Inflammatory macrophage treated with lipopolysaccharide for 1 hour (primary cell): ENCODE data around the gene GTF2F2.

Experiments
- DNase-seq, 2 donors: peaks; one replicate each; pipeline ENCODE4 v3.0.0-alpha.2; 2020 to 2022

Gene GTF2F2, protein sequence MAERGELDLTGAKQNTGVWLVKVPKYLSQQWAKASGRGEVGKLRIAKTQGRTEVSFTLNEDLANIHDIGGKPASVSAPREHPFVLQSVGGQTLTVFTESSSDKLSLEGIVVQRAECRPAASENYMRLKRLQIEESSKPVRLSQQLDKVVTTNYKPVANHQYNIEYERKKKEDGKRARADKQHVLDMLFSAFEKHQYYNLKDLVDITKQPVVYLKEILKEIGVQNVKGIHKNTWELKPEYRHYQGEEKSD

DNA sequence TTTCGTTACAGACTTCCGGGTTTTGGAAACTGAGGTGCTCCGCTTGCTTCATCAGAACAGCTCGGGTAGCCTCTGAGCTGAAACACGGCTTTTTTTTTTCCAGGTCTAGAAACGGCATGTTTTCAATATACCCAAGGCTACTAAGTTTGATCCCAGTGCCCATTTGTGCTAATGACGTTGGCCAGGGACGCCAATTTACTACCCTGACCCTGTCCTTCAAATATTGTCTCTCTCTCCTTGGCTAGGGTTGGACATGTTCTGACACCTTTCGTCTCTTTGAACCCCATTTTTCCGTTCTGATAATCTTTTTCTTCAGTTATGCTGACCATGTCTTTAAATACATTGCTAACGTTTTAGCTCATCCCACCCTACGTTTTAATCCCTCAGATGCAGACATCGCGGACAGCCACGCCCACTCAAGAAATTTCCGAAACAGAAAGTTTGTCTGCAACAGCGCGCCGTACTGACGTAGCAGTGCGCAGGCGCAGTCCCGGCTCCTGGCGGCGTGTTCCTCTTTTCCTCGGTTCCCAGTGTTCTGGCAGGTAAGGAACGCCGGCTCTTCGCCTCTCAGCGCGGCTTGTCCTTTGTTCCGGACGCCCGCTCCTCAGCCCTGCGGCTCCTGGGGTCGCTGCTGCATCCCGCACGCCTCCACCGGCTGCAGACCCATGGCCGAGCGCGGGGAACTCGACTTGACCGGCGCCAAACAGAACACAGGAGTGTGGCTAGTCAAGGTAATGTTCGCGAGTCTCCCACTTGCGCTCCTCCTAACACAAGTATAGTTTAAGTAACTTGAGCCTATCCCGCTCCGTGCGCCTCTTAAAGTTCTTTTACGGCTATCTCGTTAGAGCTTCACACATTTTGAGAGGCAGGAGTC lies at the start of gene GTF2F2:
Gene GTF2F2 (plus strand): TSS at position 520 of the 874 bp plus-strand sequence. CDS start 146 bp downstream, at position 666.
- peak; percentile 85 to 95 for DNase-seq

DNA sequence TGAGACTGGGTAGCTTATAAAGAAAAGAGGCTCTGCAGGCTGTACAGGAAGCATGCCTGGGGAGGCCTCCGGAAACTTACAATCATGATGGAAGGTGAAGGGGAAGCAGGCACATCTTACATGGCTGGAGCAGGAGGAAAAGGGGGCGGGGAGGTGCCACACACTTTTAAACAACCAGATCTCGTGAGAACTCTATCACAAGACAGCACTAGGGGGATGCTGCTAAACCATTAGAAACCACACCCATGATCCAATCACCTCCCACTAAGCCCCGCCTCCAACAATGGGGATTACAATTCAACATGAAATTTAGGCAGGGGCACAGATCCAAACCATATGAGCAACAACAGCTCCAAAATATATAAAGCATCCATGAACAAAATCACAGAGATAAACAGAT lies 46.5 kb upstream of the GTF2F2 start:
- no peak for DNase-seq

DNA sequence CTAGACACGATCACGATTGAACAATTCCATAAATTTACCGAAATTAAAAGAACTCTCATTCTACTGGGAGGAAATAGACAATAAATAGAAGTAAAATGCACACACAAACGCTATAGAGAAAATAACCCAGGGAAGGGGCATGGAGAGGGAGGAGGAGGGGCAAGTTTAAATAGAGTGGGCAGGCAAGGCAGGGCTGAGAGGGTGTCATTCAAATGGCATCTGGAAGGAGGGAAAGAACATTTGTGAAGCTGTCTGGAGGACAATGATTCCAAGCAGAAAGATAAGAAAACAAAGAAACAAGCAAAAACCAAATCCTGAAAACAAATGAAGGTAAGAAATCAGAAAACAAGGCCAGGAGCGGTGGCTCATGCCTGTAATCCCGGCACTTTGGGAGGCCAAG lies 45.6 kb upstream of the GTF2F2 start:
- no peak for DNase-seq

DNA sequence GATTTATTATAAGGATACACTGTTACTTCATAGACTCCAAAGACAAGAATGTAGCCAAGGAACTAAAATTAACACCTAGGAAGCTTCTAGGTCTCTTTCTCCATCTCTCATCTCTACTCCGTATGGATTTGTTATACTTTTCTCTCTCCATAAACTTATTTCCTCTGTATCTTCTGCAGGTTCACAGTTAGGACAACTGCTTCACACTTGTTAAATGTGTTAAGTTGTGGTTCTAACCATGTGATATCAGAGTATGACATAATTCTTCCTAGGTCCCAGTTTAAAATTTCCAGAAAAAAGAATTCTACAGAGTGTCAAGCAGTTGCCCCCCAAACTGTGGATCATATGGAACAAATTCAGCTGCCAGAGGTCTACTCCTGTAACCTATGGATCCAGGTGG lies 42.3 kb upstream of the GTF2F2 start:
- no peak for DNase-seq

DNA sequence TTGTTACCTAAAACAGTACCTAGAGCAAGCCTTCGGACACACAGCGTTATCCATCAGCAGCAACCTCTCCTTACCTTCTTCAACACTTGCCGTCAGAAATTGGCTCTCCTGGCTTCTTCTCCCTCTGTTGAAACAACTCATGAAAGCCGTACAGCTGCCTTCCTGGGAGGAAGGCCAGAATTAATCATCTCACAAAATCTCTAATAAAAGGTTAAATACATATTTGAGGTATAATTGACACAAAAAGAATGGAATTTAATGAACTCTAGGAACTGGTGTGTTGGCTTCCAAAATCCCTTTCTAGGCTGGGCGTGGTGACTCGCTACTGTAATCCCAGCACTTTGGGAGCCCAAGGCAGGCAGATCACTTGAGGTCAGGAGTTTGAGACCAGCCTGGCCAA lies 37.3 kb upstream of the GTF2F2 start:
- DNase-seq: no peak

DNA sequence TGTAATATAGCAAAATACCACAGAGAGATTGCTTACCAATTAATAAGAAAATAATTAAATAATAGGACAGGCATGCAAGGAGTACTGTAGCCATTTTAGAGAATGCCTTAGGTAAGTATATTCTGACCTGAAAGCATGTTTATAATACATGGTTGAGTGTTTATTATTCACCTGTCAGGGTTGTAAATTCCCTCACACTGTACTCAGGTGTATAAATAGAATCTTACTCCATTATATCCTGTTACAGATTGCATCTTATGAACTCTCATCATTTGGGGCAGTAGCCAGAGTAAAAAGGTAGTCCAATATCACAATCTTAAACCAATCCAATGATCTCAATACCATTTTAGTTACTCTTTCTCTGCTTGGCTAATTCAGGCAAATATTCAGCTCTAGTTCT lies 35.8 kb upstream of the GTF2F2 start:
- DNase-seq: no peak

DNA sequence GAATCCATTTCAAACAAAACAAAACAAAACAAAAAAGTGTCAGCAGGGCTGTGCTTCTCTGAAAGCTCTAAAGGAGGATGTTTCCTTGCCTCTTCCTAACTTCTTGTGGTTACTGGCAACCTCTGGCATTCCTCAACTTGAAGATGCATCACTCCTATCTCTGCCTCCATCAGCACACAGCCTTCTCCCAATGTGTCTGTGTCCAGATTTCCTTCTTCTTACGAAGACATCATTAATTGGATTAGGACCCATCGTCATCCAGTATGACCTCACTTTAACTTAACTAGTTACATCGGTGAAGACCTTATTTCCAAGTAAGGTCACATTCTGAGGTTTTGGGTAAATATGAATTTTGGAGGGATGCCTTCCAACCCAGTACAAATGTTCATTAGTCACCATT lies 33.8 kb upstream of the GTF2F2 start:
- no peak for DNase-seq

DNA sequence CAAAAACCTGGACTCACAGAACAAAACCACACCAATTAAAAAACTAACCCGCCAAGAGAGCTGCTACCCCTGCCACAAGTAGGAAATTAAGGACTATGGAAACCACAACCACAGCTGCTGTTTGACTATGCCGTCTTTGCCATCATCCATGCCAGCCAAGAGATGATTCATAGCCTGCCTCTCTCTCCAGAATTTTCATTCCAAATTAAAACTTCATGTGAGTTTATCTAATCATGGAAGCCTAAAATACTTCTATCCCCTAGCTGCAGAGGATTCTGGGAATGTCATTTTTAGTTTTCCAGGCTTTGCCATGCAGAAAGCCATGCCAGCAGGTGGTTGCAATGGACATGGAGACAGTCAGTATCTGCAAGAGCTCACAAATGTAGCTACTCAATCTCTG lies 27.6 kb upstream of the GTF2F2 start:
- DNase-seq: no peak

DNA sequence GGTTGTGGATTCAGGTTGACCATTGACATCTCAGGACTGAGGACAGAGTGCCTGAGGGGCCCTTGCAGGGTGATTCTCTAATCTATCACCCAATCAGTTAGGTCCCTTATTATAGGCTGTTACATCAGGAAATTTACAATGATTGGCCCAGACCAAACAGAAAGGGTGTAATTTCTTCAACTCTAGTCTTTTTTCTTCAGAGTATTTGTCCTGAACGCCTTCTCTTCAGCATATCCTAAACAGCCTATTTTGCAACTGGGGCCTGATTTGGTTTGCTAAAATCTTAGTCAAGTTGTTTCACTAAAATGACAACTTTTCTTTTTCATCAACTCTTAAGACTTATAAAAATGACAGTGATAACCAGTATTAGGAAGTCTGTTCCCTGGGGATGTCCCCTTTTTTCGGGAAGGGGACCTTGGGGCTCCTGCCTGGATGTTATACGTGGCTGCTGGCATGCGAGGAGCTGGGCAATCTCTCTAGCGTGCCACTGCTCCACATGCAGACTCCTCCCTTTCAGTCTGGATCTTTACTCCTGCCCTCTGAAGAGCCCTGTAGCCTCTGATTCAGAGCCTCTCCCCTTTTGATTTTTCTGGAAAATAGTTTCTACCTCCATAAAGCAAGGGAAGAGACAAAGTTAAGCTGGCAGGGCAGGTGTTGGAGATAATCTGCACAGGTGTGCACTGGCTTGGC lies 19.6 kb upstream of the GTF2F2 start:
- no peak for DNase-seq

DNA sequence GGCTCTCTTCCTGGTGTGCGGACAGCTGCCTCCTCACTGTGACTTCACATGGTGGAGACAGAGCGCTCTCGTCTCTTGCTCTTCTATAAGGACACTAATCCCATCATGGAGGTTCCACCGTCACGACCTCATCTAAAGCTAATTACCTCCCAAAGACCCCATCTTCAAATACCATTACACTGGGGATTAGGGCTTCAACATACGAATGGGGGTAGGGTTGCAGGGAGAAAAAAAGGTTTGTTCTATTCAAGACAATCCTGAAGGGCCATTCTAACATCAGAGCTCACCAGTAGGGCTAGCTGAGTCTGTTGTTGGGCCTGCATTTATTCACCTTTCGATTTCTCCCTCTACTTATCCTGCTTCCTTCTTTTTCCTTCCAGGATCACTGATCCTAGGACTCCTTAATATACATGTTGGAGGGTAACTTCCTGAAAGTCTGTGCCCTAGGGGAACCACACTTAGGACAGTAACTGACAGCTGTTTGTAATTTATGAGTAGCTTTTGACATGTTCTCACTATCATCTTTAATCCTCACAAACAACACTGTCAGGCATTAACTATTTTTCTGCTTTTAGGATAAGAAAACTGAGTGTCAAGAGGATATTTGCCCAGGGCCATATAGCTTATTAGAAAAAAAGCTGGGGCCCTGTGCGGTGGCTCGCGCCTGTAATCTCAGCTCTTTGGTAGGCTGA lies 18.8 kb upstream of the GTF2F2 start:
- no peak for DNase-seq

DNA sequence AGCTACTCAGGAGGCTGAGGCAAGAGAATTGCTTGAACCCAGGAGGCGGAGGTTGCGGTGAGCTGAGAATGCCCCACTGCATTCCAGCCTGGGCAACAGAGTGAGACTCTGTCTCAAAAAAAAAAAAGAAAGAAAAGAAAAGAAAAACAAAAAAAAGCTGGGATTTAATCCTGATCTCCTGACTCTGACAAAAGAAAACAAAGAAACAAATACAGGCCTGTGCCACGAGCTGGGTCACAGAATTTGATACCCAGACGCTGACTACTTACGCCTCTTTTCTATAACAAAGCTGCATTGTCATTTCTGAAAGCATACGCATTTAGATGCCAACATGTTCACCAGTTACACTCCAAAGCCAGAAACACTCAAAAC lies 18.2 kb upstream of the GTF2F2 start:
- no peak for DNase-seq

DNA sequence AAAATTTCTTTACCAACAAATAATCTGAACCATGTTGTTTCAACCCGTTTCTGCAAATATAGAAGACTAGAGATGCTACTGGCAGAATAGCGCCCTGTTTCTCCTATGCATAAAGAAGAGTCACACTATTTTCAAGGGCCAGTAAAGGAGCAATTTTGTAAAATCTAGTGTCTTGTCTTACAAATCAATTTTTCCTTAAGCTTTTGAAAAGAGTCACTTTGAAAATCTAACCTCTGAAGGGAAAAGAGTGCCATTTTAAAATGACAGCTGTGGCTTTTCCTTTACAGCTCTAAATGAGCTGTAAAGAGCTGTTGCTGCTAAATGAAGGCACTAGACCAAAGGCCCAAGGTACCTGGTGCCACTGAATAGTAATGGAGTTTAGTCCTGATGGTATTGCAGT lies 16.9 kb upstream of the GTF2F2 start:
- no peak for DNase-seq

DNA sequence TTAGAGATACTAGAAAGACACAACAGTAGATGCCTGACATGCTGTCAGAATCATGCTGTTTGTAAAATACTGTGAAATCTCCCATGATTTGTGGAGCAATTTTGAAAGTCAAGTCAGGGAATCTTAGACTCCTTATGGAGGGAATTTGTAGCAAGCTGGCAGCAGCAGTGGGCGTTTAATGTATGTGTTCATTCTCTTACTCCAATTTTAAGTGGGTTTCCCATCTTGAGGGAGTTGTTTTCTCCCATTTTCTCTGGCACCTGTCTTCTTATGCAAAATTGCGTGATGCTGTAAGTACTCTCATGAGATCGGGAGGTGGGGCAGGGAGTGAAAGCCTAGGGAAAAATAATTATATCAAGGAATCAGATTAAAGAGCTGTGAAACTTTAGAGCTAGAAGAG lies 16.0 kb upstream of the GTF2F2 start:
- DNase-seq: no peak

DNA sequence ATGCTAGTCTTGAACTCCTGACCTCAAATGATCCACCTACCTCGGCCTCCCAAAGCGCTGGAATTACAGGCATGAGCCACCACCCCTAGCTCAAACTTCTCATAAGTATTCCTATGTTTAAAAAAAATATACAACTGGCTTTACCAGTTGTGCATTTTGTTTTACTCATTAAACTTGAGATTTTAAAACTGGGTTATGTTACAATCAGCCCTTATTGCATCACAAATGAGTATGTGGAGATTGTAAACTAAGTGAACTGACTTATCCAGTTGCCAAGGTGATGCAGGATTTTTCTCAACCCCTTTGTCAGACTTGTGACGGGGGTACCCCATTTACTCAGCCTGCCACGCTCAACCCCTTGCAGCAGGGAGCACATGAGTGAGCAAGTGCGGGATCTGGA lies 14.4 kb upstream of the GTF2F2 start:
- DNase-seq: no peak

DNA sequence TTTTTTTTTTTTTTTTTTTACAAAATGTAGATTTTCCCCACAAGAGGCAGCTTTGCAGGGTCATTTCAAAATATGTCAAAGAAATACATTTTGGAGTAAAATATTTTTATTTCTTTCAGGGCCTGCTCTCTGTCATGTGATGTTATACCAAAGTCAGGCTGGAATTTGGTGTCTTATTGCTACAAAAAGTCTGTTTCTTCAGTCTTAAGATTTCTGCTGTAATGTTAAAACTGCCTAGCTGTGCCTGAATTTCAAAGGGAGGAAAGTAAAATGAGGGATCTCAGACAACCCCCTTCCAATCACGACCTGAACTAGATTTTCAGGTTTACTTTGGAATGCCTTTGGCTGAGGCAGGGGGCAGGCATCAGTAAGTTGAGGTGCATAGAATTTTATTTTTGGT lies 12.8 kb upstream of the GTF2F2 start:
- no peak for DNase-seq

DNA sequence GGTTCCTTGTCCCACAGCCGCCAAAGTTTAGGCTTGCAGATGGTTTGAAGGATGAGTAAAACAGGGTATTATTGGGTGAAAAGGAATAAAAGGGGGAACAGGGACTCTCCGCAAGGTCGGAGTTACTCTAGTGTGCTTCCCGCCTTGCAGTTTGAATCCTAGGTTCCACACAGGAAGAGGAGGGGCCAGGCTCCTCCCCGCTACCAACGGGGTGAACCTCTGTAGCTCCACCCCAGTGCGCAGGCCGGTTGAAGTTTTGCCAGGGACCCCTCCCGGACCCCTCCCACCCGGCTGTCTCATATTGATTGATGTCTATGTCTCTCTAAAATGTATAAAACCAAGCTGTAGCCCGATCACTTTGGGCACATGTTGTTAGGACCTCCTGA lies 11.6 kb upstream of the GTF2F2 start:
- DNase-seq: no peak

DNA sequence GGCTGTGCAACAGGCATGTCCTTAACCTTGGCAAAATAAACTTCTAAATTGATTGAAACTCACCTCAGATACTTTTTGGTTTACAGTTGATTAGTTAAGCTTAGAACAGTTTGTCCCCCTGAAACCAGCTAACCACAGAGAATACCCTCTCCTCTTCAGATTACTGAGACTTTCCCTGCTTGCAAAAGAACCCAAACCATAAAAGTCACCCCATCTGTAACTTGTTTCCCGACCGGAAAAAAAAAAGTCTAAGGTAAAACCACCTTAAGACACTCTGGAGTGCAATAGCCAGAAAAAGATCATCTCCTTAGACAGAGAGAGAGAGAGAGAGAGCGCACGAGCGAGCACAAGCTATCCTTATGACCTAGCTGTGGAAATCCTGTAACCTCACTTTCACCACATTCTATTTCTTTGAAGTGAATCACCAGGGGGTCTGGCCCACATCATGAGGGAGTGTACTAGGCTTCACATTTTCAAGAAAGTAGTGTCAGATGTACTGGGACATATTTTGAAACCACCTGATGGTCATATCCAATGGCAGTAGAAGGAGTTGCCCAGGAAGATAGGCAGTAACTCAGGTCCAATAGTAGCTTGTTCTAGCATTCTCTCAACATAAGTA lies 11.1 kb upstream of the GTF2F2 start:
- no peak for DNase-seq

DNA sequence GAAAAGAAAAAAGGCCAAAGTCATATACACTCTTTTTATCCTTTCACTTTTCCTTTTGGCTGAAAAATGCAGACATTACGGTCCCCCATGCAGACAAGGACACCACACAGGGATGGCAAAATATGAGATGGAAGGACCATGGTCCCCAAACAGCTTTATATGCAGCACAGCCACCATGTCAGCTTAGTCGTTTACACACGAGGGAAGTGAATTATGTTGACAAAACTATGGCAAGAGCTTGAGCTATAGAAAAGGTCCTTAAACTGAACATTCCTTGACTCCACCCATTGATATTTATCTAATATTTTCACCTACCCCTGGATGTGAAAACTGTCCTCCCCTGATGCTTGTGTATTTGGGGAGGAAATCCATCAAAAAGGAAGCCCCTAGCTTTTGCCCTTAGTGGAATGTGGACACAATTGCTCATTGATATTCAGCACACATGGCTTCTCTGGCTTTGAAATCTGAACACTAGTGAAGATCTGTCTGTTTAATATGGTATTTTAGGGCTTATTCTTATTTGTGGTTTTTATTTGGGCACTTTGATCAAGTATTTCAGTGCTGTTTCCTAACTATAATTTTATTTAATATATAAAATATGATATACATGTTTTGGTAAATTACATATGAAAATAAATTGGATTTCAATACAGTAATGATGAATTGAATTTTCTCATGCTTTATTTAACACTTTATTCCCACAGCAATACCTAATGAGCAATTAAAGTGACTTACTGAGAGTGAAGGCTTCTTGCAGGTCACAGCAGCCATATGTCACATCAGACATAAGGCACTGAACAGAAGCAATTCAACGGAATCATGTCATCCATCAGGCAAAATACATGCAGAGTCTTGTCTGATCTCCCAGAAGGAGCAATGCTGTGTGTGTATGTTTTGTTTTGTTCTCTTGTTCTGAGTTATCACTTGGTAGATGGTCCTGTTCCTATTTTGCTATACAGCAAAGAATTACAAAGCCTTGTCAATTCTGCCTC lies 6.8 kb upstream of the GTF2F2 start:
- DNase-seq: no peak

DNA sequence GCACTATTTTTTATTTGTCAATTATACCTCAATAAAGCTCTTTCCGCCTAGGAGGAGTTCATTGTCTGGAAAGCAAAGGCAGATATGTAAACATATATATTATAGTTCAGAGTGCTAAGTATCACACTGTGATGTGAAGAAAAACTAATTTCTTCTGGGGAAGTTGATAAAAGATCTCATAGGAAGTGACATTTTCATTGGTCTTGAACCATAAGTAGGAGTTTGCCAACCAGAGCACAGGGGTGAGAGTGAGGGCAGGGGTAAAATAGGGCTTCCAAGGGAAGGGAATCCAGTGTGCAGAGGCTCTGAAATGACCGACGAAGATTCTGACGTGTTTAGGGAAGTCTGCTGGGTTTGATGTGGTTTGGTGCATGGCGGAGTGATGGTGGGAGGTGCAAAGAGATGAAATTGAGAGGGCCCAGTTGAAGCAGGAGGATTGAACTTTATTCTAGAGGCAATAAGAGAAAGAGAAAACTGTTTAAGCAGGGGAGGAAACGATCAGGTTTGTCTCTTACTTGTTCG lies 780 bp upstream of the GTF2F2 start:
- peak; percentile 38 to 47 for DNase-seq

DNA sequence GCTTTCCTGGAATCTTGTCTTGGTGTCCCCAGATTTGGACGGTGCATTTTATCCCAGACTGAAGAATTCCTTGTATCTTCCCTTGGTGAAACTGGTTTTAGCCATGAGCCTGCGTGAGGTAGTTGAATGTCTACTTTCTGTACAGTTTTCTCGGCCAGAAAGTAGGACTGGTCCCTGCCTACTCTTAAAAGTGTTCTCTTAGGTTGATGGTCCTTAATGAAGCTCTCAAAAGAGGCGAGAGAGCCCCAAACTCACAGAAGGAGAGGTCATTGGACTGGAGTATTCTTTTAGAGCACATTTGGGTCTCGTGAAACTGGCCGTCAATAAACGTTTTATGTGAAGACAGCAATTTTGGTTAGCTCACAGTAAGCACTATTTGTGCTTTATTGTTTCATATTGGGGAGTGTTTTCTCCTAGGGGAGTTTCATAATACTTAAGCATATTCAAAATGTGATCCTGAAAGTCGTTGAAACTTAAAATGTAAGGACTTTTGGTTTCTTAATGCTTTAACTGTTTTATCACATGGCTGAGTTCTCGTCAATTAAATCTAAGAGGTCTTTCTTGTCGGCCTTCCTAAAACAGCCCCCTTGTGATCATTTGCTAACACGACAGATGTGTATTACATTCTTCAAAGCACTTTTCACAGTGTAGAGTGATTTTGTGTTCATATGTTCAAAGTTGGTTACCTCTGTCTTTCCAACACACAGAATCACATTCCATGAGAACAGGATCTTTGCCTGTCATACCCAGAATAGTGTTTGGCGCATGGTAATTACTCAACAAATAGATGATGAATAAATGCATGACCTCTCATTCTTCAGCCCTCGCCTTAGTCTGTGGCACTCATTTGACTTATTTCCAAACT lies 889 bp downstream of the GTF2F2 start:
- DNase-seq: peak; percentile 14 to 33
